Prostate gland (tissue), 2 donors: ENCODE results near the gene SCAPER. TPM values are rescaled to one million over a fixed set of nuclear protein-coding genes. Genes with fewer than 3 reads are reported as not detected.

Experiments used
- DNase-seq: peaks from one replicate; pipeline ENCODE4 v3.0.0-alpha.2; 2019; ENCODE audit warnings: low spot score
- H3K27ac ChIP-seq, 2 donors: fragments of 200-600 bp; sonication (generic); 2 replicates each; pipeline ENCODE4 v1.5.1; 2017 to 2019
- H3K27me3 ChIP-seq: fragments of 200-600 bp; sonication (generic); replicated peaks from 2 replicates; pipeline ENCODE4 v1.5.1; 2019; ENCODE audit not compliant: insufficient read depth
- H3K36me3 ChIP-seq, 2 donors: fragments of 200-600 bp; sonication (generic); 1 replicate in 1 of 2; 2 replicates in 1 of 2; pipeline versions ENCODE4 v1.5.1 to v1.8.1; 2017 to 2019
- H3K4me1 ChIP-seq: fragments of 200-600 bp; sonication (generic); replicated peaks from 2 replicates; pipeline ENCODE4 v1.5.1; 2019
- H3K4me3 ChIP-seq, 2 donors: fragments of 200-600 bp; sonication (generic); 2 replicates each; pipeline ENCODE4 v1.5.1; 2017 to 2019
- H3K9me3 ChIP-seq: fragments of 200-600 bp; sonication (generic); 2 replicates; pipeline ENCODE4 v1.5.1; 2017
- POLR2A ChIP-seq: fragments of 450-650 bp; IDR thresholded peaks from one replicate; pipeline ENCODE4 v1.6.1; 2016; ENCODE audit warnings: antibody characterized with exemption, mild to moderate bottlenecking
- POLR2AphosphoS5 ChIP-seq: sonication (generic); formaldehyde crosslinking; IDR thresholded peaks from one replicate; pipeline ENCODE4 v1.6.1; 2017; ENCODE audit warnings: antibody characterized with exemption
- WGBS: methylation state at CpG from one replicate; pipeline ENCODE4 v1.1.5; 2018; 5-methylcytosine and 5-hydroxymethylcytosine counted together
- intact Hi-C: fragments of 100-400 bp; cut with DNase I; formaldehyde crosslinking; loops from one replicate; pipeline ENCODE4 v1.14.2; 2022
- total RNA-seq, 2 donors: library from RNA; depleted of rRNA; stranded (reverse); fragments of >200 nt; gene quantifications; one replicate each; pipeline ENCODE4 v1.1.0, GENCODE V29; 2016
- TF ChIP-seq, protein P1 (sequence below), 4 experiments: fragments of 200-600 bp in 2 of 4; fragments of 450-650 bp in 2 of 4; sonication (generic) in 2 of 4; IDR thresholded peaks; 1 replicate in 3 of 4; 2 replicates in 1 of 4; pipeline ENCODE4 v1.5.1; 2016 to 2019; ENCODE audit warnings: antibody characterized with exemption in 4 of 4, mild to moderate bottlenecking in 2 of 4, moderate library complexity in 2 of 4

SCAPER gene
- total RNA-seq, 2 donors from 2014 or later: 19.1 to 38.9 TPM

DNA sequence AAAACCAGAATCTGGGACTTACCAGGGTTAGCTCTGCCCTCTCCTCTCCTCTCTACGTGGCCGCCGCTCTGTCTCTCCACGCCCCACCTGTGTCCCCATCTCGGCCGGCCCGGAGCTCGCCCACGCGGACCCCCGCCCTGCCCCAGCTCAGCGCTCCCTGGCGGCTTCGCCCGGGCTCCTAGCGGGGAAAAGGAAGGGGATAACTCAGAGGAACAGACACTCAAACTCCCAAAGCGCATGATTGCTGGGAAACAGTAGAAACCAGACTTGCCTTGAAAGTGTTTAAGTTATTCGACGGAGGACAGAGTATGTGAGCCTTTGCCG, 563.1 kb downstream of the SCAPER start:
- Histone ChIP-seq H3K27ac (no peak overlapping the region), H3K9me3 (no peaks in the 10 kb centered on the region), H3K4me1 (peaks cover 9% of the 10 kb centered on the region), H3K27me3 (peaks cover 48% of the 10 kb centered on the region), H3K4me3 (no peak overlapping the region), H3K36me3 (no peaks in the 10 kb centered on the region)
- intact Hi-C loops: no loop called here
- 53% methylated on average over 20 of the region's 20 CpGs for WGBS
- no peak for TF ChIP-seq POLR2AphosphoS5
- TF ChIP-seq POLR2A: no peak
- TF ChIP-seq, protein P1, sequence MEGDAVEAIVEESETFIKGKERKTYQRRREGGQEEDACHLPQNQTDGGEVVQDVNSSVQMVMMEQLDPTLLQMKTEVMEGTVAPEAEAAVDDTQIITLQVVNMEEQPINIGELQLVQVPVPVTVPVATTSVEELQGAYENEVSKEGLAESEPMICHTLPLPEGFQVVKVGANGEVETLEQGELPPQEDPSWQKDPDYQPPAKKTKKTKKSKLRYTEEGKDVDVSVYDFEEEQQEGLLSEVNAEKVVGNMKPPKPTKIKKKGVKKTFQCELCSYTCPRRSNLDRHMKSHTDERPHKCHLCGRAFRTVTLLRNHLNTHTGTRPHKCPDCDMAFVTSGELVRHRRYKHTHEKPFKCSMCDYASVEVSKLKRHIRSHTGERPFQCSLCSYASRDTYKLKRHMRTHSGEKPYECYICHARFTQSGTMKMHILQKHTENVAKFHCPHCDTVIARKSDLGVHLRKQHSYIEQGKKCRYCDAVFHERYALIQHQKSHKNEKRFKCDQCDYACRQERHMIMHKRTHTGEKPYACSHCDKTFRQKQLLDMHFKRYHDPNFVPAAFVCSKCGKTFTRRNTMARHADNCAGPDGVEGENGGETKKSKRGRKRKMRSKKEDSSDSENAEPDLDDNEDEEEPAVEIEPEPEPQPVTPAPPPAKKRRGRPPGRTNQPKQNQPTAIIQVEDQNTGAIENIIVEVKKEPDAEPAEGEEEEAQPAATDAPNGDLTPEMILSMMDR (IDR thresholded peaks at IDR 0.05): no peak
- no peak for DNase-seq

DNA sequence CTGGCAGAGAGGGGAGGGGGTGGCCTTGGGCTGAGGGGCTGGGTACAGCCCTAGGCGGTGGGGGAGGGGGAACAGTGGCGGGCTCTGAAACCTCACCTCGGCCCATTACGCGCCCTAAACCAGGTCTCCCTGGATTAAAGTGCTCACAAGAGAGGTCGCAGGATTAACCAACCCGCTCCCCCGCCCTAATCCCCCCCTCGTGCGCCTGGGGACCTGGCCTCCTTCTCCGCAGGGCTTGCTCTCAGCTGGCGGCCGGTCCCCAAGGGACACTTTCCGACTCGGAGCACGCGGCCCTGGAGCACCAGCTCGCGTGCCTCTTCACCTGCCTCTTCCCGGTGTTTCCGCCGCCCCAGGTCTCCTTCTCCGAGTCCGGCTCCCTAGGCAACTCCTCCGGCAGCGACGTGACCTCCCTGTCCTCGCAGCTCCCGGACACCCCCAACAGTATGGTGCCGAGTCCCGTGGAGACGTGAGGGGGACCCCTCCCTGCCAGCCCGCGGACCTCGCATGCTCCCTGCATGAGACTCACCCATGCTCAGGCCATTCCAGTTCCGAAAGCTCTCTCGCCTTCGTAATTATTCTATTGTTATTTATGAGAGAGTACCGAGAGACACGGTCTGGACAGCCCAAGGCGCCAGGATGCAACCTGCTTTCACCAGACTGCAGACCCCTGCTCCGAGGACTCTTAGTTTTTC, 563.6 kb downstream of the SCAPER start:
- peaks cover 7% of the 10 kb centered on the region for H3K4me1 ChIP-seq
- TF ChIP-seq POLR2A: no peak
- TF ChIP-seq POLR2AphosphoS5: no peak
- TF ChIP-seq, protein P1 (IDR thresholded peaks at IDR 0.05): no peak
- H3K9me3 ChIP-seq: no peaks in the 10 kb centered on the region
- H3K27ac ChIP-seq: no peak overlapping the region
- peaks cover 51% of the 10 kb centered on the region for H3K27me3 ChIP-seq
- 42% methylated on average over 37 of the region's 42 CpGs for WGBS
- intact Hi-C loops: no loop called here
- H3K4me3 ChIP-seq: no peak overlapping the region
- H3K36me3 ChIP-seq: no peaks in the 10 kb centered on the region
- DNase-seq: no peak

GRCh38 chr15:76340803-76341365, 564.3 kb downstream of the SCAPER start:
- DNase-seq: no peak
- 26% methylated on average over 23 of the region's 35 CpGs for WGBS

DNA sequence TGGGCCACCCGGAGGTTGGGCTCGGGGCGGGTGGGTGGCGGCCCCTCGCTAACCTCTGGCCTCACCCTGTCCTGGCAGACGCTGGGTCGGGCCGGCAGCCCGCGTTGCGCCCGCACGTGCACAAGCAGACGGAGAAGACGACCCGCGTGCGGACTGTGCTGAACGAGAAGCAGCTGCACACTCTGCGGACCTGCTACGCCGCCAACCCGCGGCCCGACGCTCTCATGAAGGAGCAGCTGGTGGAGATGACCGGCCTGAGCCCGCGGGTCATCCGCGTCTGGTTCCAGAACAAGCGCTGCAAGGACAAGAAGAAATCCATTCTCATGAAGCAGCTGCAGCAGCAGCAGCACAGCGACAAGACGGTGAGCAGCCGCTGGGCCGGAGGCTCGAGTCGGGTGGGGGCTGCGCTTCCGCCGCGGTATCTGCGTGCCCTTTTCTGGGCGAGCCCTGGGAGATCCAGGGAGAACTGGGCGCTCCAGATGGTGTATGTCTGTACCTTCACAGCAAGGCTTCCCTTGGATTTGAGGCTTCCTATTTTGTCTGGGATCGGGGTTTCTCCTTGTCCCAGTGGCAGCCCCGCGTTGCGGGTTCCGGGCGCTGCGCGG, 564.8 kb downstream of the SCAPER start:
- peak overlapping the region in 1 of 2 donors; percentile 53 for H3K27ac ChIP-seq
- peaks cover 55% of the 10 kb centered on the region for H3K27me3 ChIP-seq
- peak overlapping the region; percentile 17 to 21 for H3K4me3 ChIP-seq
- intact Hi-C loops: no loop called here
- H3K36me3 ChIP-seq: no peaks in the 10 kb centered on the region
- TF ChIP-seq POLR2AphosphoS5 (no peak), POLR2A (no peak)
- TF ChIP-seq, protein P1 (IDR thresholded peaks at IDR 0.05): no peak
- DNase-seq: no peak
- WGBS: 19% methylated on average over 50 of the region's 53 CpGs
- no peaks in the 10 kb centered on the region for H3K9me3 ChIP-seq
- H3K4me1 ChIP-seq: peaks cover 7% of the 10 kb centered on the region

More at GRCh38 chr15:76340803-76341365, 564.3 kb downstream of the SCAPER start:
- Histone ChIP-seq H3K27me3 (peaks cover 57% of the 10 kb centered on the region), H3K36me3 (no peaks in the 10 kb centered on the region), H3K4me3 (peak overlapping the region in 1 of 2 donors; percentile 21), H3K27ac (no peak overlapping the region), H3K4me1 (peaks cover 7% of the 10 kb centered on the region), H3K9me3 (no peaks in the 10 kb centered on the region)
- intact Hi-C loops: no loop called here
- TF ChIP-seq POLR2A: no peak
- TF ChIP-seq, protein P1 (IDR thresholded peaks at IDR 0.05): peak in 1 of 4 experiments; percentile 12
- no peak for TF ChIP-seq POLR2AphosphoS5
